Inferior parietal cortex (tissue), 1 donor: ENCODE data around the gene OGG1.

Source experiments
- DNase-seq: peaks from one replicate; pipeline ENCODE4 v3.0.0-alpha.2; 2016; ENCODE audit errors: extremely low spot score

OGG1 gene

DNA sequence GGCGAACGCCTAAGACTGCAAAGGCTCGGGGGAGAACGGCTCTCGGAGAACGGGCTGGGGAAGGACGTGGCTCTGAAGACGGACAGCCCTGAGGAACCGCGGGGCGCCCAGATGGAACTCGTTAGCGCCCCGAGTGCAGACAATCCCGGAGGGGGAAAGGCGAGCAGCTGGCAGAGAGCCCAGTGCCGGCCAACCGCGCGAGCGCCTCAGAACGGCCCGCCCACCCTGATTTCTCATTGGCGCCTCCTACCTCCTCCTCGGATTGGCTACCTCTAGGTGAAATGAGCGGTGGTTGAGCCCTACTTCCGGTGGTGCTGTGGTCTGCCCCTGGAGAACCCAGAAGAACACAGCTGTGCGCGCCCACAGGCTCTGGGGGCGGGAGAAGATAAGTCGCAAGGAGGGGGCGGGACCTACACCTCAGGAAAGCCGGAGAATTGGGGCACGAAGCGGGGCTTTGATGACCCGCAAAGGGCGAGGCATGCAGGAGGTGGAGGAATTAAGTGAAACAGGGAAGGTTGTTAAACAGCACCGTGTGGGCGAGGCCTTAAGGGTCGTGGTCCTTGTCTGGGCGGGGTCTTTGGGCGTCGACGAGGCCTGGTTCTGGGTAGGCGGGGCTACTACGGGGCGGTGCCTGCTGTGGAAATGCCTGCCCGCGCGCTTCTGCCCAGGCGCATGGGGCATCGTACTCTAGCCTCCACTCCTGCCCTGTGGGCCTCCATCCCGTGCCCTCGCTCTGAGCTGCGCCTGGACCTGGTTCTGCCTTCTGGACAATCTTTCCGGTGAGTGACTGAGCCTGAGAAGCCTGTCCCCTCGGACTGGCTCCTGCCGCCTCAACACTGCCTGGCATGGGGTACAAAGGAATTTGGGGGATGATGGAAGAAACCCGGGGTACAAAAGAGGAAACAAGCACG lies at the start of gene OGG1:
Gene OGG1 (plus strand): TSS at position 308 of the 911 bp plus-strand sequence. CDS start 335 bp downstream, at position 643.
- DNase-seq, result peak; percentile 97

DNA sequence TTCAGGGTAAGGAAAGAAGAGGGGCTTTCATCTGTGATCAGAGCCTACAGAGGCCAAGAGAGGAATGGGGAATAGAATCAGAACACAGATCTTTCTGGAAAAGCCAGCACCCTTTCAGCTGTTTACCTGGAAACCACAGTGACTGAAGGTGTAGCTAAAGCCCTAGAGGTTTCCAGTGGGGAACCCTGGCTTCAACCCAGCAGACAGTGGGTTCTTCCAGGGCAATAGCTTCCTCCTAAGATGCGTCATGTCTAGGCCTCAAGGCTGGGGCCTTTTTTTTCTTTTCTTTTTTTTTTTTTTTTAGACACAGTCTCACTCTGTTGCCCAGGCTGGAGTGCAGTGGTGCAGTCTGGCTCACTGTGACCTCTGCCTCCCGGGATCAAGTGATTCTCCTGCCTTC lies 49.2 kb upstream of the OGG1 start:
- no peak for DNase-seq

DNA sequence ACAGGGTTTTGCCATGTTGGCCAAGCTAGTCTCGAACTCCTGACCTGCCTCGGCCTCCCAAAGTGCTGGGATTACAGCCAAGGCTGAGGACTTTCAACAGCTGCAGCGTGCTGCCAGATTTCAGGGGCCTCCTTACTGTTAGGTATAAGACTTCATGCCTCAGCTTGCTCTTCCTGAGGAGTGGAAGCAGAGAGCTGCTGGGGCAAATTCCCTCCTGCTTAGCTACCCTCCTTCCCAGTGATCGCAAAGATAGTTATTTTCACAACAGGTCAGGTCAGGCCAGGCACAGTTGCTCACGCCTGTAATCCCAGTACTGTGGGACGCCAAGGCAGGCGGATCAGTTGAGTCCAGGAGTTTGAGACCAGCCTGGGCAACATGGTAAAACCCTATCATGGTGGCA lies 48.7 kb upstream of the OGG1 start:
- DNase-seq, result no peak

DNA sequence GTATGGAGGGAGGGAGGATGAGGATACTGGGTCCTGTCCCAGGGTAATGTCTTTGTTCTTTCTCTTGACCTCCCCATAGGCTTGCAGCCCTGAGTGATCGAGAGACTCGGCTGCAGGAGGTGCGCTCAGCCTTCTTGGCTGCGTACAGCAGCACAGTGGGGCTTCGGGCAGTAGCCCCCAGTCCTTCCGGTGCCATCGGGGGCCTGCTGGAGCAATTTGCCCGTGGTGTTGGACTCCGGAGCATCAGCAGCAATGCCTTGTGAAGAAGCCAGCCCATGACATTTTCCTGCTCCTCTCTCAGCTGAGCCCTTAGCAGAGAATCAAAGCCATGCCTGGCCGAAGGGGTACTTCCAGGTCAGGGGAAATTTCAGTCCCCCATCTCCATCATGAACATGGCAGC lies 48.0 kb upstream of the OGG1 start:
- DNase-seq, result no peak

DNA sequence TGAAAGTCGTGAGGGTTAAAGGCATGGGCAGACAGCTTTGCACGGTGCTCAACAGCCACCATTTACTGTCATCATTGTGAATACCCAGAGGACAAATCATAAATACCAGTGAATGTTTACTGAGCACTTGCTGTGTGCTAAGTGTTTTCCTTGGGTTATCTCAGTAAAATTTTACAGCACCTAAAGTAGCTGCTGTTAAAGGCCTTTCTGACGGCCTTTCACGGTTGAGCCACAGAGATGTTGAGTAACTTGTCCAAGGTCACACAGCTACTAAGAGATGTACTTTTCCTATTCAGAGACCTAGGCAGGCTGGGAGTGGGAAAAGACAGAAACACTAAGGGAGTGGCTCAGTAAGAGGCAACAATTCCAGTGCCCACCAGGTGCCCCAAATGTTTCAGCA lies 46.5 kb upstream of the OGG1 start:
- DNase-seq, result no peak

DNA sequence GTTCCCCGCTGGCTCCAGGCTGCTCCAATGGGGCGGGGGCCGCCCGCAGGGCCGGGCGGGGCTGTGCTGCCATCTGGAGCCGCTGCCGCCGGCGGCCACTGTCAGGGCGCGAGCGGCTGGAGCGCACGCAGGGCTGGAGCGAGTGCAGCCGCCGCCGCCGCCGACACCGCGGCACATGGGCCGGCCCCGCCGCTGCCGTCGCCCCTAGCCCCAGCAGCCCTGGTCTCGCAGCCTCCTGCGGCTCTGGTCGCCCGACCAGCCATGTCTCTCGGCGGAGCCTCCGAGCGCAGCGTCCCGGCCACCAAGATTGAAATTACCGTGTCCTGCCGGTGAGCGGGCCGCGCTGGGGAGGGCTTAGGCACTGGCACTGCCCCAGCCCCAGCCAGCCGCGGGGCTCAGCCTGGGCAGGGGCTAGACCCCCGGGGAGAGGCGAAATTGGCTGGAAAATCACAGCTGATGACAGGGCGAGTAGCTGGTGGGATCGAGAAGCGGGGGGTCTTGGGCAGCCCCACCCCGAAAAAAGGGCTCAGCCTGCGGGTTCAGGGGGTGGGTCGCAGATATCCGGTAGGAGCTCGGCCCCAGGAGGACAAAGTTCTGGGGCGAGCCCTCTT lies 45.9 kb upstream of the OGG1 start, which contains the start of gene CPNE9:
Gene CPNE9 (plus strand): TSS at position 98 of the 611 bp plus-strand sequence. CDS start 164 bp downstream, at position 262.
- no peak for DNase-seq

DNA sequence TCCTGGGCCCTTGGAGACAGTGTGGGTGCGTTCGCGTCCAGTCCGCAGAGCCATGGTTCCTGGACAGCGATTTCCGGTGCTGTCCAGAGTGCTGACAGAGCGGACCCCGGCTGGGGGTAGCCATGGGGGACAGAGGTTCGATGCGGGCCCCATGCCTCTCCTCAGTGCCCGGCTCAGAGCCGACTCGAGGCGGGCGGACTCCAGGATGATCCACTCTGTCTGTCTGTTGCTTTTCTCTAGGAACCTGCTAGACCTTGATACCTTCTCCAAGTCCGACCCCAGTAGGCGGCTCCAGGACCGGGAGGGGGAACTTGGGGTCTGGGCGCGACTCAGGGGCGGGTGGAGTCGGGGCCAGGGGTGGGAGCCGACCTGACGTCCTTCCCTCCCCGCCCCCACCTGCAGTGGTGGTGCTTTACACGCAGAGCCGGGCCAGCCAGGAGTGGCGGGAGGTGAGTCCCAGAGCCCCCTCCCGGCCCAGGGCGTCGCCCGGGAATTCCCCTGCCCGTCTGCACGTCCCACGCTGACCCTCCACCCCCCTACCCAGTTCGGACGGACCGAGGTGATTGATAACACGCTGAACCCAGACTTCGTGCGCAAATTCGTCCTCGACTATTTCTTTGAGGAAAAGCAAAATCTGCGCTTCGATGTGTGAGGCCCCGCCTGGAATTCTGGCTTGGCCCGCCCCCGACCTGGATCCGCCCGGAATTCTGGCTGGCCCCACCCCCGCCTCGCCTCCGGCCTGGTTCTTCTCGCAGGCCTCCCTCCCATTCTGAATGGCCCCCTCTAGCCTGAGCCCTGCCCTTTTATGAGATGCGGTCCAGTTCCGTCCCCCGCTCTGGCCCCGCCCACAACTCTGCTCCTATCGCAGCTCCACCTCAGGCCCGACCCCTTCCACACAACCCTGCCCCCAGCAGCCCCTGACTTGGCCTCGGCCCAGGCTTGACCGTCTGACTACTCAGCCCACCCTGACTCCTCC lies 45.1 kb upstream of the OGG1 start:
- DNase-seq, result no peak

DNA sequence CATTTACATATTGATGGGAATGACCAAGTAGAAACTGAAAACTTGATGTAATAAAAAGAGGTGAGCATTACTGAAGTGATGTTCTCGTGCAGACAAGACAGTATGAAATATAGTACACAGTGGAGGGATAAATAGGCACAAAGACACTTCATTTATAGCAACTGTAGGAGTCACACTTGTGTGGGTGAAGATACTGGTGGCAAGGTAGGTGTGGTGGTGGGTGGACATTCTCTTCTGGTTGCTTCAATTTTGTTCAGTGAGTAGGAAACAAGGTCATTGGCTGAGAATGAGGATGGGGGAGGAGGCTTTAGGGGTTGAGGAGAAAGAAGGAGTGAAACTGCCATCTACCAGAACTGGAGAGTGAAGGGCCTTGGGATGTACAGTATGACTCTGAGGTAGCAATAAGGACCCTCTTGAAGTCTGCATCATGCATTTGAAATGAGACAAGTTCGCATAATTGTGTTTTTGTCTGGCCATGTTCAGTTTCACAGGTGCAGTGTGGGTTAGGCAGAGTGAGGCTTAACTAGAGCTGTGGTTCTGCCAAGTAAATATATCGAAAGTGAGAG lies 39.5 kb upstream of the OGG1 start:
- no peak for DNase-seq

DNA sequence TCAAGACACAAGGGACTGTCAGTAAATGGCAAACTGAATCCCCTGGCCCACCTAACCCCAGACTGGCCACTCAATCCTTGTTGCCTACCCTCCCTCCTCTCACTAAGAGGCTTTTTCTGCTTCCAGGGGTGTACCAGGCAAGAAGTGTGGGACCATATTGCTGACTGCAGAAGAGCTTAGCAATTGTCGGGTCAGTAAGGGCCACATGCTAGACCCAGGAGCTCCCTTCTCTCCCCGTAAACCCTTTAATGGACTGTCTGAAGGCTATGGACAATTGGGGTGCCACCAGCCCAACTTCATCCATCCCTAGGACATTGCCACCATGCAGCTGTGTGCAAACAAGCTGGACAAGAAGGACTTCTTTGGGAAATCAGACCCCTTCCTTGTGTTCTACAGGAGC lies 37.3 kb upstream of the OGG1 start:
- DNase-seq, result no peak

DNA sequence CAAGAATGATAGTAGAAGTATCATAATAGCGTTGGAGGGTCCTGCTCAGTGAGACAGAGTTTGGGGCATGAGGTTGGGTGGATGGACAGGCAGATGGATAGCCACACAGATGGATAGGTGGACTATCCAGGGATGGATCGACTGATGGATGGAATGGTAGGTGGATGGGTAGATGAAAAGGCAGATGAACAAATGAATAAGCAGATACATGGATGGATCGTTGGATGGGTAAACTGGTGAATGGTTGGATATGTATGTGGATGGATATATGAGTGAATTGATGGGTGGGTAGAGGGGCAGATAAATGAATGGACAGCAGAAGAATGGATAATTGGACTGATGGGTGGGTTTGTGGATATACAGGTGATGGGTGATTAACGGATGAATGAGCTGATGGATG lies 36.6 kb upstream of the OGG1 start:
- no peak for DNase-seq

DNA sequence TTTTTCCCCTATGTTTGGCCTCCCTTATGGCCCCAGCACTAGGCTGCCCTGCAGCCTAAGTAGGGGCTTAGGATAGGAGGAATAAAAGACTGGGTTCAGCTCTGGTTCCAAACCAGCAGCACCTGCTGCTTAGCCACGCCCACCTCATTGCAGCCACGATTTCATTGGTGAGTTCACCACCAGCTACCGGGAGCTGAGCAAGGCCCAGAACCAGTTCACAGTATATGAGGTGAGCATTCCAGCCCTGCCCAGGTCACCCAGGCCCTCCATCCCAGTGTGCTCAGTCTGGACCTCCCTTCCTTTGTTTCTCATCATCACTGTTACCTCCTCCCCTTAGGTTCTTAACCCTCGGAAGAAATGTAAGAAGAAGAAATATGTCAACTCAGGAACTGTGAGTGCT lies 34.6 kb upstream of the OGG1 start:
- no peak for DNase-seq

DNA sequence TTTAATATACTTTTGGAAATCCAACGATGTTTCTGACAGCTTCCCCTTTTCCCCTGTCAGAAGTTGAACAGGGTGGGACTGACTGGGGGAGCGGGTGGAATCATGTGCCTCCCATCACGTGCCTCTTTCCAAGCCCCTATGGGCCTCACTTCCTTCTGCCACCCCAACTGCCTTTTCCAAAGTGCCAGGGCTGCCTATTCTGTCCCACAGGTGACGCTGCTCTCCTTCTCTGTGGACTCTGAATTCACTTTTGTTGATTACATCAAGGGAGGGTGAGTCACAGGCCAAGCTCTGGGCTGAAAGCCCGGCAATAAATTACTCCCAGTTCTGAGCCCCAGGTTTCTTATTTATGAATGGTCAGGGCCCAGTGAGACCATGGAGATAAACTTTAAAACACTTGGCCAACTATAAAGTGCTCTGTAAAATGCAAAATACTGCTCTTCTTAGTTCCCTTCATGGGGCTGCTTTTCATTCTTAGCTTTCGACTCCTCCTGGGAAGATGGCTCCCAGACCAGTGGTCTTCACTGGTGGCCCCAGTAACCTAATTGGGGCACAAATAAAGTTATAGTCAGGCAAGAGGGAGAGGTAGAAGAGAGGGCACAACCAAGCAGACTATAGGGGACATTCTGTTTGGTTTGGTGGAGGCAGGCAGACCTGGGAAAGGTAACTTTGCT lies 33.9 kb upstream of the OGG1 start:
- peak; percentile 74 for DNase-seq

DNA sequence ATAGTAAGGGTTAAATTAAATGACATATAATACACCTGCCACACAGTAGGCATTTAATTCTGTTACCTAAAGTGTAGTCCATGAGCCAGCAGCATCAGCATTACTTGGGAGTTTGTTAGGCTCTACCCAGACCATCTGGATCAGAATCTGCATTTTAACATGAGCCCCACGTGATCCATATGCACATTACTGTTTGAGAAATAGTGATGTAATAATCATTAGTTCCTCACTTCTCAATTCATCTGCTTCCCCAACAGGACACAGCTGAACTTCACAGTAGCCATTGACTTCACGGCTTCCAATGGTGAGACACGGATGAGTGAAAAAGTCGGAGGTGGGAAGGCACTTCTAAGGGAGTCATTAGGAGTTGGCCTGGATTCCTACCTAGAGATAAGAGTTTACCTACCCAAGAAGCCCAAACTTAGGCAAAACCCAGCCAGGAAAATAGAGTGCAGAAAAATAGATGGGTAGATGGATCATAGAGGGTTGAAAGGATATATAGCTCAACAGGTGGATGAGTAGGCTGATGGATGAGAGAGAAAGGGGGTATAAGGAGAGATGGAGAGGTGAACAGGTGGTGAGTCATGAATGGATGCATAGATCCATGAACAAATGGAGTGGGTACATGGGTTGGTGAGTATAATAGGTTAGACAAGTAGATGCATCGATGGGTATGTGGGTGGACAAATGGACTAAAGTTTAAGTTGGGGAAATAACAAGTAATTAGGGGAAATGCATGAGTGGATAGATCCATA lies 32.8 kb upstream of the OGG1 start:
- DNase-seq, result no peak

DNA sequence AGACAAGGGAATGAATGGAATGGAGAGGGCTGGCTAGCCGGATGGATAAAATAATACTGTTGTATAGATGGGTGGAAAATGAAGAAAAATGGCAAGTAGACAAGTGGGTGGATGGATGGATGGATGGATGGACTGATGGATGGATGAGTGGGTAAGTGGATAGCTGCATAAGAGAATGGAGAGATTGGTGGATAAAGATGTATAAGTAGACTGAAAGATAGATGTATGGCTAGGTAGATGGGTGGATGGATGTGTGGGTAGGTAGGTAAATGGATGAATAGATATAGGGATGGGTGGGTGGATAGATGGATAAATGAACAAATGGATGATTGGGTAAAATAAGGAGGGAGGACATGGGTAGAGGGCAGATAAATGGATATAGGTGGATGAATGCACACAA lies 32.2 kb upstream of the OGG1 start:
- no peak for DNase-seq

DNA sequence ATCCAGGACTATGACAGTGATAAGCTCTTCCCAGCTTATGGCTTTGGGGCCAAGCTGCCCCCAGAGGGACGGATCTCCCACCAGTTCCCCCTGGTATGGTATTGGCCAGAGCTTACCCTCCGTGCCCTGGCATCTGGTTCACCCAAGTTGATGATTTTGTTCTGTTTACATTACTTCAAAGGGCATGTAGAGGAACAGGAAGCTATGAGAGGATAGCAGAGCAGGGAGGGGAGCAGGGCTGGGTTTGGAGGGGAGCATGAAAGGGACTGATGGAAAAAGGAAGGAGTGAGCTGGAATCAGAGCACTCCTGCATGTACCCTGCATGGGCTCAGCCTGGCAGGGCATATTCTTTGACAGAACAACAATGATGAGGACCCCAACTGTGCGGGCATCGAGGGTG lies 31.6 kb upstream of the OGG1 start:
- no peak for DNase-seq

DNA sequence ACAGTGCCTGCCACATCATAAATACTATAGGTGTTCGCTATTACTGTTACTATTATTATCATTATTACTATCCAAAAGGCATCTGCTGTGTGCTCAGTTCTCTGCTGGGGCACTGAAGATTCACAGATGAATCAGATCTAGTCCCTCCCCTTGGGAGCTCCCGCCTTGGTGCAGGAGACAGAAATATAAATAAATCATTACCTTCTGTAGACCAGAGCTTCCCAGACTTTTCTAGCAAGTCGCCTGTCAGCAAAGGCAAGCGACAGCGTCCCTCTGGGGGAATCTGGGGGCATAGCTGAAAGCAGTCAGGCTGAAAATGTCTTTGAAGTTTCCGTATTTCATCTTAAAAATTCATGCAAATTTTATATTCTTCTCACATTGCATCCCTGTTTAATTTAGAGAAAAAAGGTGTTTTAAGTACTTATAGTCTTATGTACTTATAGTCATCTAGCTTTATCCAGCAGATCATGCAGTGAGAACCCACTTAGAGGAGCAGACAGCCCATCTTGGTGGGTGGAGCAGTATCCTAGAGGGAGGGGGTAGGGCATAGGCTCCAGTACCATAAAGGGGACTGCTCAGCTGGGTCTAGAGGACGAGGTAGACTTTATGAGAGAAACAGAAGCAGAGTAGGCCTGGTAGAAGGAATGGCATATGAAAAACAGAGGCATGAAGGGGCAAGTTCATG lies 28.6 kb upstream of the OGG1 start:
- no peak for DNase-seq

DNA sequence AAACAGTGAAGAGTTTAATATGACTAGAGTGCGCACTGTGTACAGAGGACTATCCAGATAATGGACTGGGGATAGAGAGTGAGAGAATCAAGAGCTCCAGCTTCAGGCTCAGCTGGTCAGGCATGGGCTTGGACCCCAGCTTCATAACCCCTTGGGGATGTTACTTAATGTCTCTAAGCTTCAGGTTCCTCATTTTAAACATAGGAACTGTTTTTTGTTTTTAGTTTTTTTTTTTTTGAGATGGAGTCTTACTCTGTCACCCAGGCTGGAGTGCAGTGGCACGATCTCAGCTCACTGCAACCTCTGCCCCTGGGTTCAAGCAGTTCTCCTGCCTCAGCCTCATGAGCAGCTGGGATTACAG lies 28.1 kb upstream of the OGG1 start:
- no peak for DNase-seq

DNA sequence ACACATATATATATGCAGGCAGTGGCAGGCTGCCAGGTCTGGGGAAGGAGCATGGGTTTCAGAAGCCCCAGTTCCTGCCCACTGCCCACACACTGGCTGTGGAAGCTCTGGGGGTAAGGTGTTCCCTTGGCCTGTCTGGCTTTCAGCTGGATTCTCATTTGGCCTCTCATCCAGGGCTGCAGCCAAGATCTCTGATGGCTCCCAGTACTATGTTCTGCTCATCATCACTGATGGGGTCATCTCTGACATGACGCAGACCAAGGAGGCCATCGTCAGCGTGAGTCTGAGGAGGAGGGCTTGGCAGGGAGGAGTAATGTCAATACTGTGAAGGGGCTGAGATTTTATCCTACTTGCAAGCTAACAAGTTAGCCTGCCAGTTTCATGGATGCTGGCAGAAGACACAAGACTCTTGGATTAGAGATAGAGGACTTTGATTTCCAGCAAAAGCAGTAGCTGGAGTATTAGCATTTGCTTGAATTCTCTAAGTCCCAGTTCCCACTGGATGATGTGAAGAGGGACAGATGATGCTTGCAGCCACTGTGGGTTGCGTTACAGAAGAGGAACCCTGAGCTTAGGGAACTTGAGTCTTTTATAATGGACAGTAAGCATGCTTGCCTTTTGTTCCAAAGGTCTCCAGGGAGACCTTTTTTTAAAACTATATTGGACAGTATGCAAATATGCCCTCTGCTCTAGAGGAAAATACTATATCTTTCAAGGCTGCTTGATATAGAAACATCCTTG lies 23.8 kb upstream of the OGG1 start:
- no peak for DNase-seq

DNA sequence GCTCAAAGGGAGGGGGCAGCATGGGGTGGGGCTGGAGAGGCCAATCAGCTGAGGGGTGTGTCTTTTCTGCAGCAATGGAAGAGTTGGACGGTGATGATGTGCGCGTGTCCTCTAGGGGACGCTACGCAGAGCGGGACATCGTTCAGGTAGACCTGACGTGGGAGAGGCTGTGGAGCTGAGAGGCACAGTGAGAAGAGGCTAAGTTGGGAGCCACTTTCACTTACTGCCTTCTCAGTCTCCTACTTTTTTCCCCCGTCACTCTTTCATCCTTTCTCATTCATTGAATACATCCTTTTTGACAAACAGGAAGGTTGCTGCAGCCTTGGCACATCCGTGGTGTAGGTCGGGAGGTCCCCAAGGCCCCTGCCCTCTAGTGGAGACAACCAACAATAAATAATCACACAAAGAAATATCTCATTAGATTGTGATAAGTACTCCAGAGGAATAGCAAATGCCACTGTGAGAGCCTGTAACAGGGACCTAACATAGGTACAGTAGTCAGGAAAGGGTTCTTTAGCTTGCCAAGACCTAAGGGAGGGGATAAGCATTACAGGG lies 22.6 kb upstream of the OGG1 start:
- DNase-seq, result no peak
